Activated CD4-positive, alpha-beta T cell treated with anti-CD3 and anti-CD28 coated beads for 4 hours (primary cell): ENCODE measurements around the gene PLCD1.
"Not testable (repeated sequence)": the region's sequence is repeated elsewhere in the genome, so short reads cannot be mapped to it uniquely, and the experiment has no call there.

Experiments used
- DNase-seq, 2 donors: peaks; one replicate each; pipeline ENCODE4 v3.0.0-alpha.2; 2020

The PLCD1 gene

DNA sequence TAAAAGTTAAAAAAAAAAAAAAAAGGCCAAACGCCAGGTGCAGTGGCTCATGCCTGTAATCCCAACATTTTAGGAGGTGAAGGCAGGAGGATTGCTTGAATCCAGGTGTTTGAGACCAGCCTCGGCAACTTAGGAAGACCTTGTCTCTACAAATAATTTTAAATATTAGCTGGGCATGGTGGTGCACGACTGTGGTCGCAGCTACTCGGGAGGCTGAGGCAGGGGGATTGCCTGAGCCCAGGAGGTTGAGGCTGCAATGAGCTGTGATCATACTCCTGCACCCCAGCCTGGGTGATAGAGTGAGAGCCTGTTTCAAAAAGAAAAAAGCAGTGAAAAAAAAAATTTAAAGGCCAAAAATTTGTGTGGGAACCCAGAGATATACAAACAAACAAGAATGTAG, 6.8 kb upstream of the PLCD1 start:
- DNase-seq: no peak

DNA sequence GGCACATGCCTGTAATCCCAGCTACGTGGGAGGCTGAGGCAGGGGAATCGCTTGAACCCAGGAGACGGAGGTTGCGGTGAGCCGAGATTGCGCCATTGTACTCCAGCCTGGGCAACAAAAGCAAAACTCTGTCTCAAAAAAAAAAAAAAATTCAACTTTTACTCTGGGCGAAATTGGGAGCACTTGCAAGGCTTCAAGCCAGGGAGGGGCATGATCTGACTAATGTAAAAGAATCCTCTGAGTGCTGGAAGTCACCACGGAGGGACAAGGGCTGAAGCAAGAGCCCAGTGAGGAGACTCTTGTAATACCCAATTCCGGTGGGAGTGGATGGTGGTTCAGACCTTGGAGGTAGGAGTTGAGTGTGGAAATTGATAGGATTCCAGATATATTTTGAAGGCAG, 4.9 kb upstream of the PLCD1 start:
- not testable (repeated sequence) for DNase-seq

DNA sequence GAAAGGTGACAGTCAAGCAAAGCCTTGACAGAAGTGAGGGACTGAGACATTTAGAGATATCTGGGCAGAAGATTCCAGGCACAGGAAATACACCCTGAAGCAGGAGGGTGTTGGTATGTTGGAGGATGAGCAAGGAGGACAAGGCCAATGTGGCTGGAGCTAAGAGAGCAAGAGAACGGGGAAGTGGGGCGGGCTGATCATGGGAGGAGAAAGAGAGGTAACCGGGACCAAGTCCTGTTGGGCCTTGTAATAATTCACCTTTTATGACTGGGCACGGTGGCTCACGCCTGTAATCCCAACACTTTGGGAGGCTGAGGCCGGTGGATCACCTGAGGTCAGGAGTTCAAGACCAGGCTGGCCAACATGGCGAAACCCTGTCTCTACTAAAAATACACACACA, 4.1 kb upstream of the PLCD1 start:
- not testable (repeated sequence) for DNase-seq

DNA sequence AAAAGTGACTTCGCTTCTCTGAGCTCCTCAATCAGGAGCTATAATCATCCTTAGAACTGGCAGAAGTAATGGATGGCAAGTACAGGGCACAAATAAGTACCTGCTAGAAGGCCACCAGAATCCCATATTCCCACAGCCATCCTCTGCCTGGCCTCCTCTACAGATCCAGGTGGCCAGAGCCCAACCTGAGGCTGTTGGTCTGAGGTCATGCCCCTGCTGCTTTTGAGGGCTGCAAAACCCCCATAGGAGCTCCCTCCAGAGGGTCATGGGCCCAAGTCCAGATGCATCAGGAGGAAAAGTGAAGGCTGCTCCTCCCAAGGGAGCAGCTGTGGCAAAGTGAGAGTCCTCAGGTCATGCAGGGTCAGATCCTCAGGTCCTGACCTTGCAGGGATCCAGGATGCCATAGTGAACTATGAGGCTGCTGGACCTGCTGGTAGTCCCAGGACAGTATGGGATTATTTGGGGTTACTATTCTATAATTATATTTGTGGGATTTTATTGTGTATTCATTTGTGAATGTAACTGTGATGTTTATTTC, 3.0 kb upstream of the PLCD1 start:
- DNase-seq: no peak

DNA sequence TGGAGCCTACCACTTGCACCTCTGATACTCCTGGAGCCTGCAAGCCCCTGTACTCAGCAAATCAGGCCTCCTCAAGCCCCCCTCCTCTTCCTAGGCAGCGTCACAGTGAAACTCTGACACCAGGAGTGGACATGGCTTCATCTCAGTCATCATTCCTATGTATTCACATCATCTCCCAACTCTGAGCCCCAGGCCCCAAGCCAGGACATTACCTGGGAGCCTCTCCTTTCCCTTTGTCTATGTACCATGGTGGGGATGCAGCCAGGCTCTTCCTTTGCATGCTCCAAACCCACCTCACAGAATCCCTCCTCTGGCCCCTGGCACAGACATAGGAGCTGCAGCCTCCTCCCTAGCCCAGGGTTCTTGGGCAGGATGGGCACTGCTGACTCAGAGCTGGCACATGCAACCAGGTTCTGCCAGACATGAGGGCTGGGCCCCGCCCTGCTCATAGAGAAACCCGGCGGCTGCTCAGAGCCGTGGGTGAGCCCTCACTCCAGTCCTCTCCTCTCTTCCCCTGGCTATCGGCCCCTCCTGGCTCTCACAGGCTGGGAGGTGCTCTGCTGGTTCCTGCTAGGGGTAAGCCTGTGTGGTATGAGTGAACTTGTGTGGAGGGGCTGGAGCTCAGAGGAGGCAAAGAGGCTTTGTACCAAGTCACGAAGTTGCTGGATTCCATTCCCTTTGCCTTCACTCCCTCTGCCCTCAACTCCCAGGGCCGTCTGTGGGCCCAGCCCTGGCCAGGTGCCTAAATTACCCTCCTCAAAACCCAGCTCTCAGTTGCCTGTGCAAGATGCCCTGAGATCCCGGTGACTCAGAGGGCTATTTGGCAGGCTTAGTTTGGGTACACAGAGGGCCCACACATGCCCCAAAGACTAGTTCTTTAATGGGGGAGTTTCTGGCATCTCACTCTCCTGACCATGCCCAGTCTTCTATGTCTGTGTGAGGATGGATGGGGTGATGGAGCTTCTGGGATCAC, 1.9 kb upstream of the PLCD1 start:
- DNase-seq: peak; percentile 57 to 67

DNA sequence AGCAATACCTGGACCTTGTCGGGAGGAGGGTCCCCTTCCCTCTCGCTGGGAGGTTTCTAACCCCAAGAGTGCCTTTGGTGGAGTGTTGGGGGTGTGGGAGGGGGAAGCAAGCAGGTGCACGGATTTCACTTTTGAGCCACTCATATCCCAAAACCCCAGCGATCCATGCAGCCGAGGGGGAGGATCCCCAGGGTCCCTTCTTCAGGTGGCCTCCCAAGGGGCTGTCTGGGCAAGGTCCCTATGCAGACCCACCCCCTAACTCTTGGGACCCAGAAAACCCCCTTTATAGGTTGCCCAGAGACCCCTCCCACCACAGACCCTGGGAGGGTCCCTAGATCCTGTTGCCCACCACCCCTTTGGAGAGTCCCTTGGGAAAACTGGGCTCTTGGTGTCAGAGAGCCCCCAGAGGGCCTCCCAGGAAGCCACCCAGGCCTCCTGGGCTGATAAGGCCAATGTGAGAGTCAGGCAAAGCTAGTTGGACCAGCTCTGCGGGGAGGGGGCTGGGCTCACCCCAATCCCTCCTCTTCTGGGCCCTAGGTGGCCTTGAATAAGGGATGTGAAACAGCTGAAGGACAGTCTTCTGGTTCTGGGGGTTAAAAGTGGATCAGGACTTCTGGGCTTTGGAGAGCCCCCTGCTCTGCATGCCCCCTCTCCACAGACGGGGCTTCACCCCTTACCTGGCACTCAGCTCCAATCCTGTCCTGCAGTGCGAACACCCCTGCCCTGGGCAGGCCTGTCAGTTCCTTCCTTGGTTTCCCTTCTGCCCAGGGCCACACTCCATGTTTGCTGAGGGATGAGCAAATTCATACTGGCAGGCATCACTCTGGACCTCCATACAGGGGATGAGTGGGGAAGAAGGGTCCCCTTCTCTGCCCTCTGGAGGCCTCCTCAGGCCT, 932 bp upstream of the PLCD1 start:
- no peak for DNase-seq

DNA sequence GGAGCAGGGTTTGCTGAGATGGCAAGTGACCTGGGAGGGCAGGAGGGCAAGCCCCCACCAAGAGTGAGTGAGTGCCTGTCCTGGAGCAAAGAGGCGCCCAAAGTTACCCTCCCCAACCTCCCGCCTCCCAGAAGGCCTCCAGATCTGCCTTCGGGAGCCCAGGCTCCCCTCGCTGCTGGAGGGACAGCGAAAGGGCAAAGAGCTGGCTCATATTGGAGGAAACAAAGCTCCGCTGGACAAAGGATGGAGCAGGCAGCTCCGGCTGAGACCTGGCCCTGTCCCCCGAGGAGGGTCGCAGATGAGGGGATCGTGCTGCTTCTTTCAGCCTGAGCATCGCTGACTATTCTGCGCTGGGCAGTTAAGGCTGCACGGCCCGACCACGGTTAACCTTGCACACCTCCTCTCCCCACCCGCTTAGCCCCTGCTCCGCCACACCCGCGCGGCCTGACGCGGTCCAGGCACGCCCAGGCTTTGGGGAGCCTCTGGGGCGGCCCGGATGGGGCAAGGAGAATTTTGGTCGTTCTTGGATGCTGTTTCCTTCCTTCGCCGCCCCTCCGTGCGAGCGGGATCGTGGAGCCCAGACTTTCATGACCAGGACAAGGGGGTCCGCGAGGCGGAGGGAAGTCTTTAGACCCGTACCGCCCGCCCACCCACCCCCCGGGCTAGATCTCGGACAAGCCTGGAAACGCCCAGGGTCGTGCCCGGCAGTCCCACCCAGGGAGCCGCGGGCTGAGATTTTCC, 651 bp downstream of the PLCD1 start:
- DNase-seq: no peak

DNA sequence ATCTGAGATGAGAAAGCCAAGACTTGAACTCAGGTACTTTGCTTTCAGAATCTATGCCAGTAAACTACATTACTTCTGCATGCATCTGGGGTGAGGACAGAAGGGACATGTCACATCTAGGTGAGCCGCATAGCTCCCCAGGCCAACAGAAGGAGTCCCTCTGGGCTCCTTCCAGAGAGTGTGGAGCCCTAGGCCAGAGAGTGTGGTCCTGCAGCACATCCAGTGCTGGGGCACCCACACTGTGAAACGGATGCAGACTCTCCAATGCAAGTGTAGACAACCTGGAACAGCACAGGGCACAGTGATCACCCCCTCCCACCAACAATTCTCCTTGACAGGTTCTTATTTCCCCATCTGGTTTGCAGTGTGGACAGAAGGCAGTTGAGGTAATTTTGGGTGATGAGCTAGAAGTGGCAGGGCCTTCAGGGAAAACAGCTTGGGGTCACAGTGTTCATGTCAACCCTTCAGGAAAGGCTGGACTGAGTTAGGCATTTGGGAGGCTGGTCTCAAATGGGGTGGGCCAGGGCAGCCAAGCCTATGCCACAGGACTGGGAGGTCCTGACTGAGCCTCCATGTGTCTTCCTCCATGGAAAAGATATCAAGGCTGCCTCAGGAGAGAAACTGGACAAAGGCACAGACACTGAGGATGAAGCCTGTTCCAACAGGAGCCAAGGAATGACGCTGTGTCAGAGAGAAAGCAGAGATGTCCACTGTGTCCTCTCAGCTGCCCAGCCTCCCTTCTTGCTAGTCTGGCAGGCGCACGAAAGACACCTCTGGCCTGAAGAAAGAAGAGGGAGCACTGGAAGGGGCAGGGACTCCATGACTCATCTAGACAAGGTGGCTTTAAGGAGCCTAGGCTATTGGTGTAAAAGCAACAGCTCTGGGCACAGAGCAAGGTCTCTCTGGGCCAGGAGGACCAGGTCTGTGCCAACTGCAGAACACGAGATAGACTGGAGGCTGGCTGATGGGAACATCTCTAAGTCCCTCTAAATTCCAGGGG, 1.7 kb downstream of the PLCD1 start:
- no peak for DNase-seq

DNA sequence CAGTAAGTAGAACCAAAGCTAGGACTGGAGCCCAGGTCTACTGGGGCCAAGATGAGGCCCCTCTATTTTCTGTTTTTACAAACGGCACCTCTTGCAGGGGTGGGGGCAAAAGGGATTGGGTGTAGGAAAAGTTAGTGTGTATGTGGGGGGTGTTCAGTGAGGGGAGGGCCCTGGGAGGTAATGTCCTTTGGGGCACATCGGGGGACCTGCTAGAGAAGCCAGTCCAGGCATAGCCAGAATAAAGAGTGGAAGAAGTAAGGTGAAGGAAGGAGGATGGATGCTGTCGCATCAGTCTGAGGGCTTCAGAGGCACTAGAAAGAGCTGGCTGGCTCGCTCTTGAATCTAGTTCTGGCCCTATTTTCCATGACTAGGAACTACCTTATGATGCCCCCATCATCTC, 2.6 kb downstream of the PLCD1 start:
- DNase-seq: no peak

DNA sequence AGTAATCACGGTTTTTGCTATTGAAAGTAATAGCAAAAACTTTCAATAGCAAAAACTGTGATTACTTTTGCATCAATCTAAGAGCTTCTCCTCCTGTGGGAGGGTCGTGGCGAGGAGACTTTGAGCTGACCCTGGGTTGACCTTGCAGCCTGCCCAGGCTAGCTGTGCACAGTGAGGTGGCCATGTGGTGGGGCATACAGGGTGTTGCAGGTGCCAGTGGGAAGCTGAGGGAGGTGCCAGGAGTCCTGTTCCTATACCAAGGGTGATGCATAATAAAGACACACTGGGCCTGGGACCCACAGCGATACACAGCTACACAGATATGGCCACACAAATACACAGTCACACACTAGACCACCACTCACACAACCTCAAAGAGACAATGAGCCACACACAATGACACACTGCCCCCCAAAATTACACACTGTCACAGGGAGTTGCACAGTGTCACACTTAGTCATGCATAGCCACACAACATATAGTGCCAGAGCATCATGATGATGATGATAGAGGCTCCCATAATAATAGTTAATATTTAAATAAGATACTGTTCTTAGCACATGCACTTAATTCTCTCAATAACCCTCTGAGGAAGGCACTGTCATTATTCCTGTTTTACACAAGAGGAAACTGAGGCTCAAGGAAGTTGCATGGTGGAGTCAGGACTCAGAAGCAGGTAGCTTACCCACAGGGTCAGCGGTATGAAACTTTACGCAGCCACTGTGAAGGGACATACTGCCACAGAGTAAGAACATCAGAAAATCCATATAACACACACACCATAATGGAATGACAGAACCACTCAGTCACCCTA, 6.3 kb downstream of the PLCD1 start:
- no peak for DNase-seq

DNA sequence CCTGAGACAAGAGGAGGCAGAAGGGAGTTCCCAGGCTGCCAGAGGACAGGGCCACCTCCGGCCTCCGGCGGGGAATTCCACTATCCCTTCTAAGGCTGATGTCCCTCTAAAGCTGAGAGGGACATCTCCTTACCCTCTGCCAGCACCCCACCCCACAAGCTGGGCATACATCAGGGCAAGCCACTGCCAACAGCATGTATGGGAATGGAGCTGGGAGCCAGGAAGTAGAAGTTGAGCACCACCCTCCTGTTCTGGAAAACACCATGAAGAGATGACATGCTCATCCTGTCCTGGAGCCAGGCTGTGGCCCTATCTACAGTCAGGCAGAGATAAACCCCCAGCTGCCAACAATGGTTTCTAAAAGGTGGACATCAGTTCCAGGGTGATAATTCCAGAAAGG, 7.1 kb downstream of the PLCD1 start:
- DNase-seq: no peak

DNA sequence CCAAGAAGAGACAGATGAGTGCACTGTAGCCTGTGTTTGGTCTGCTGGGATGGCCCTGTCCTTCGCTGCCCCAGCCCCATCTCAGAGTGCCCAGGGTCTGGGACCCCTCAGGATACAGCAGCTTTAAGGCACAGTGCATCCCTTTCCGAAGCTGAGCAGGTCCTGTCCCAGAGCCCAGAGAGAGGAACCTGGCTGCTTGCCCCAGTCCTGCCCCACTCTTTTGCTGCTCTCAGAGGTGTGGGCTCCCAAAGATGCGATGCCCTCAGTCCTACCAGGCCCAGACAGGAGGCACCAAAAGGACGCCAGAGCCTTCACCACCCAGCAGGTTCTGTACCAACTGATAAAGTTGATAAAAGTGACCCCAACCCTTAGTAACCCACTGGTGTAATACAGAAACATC, 8.2 kb downstream of the PLCD1 start:
- DNase-seq: no peak

DNA sequence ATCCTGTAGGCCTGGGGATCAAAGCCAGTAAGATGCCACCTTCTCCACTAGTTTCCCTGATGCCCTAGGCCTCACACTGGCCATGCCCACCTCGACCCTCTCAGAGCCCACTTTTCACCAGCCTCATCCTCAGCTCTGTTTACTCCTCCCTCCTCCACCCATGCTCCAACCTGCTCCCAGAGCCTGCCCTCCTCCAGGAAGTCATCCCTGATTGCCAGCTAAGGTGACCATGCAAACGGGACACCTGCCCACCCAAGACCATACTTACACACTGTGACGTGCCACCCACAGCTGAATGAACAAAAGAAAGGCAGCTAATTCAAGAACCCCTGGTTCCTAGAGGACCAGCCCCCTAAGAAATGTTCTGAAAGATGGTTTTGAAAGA, 9.1 kb downstream of the PLCD1 start:
- no peak for DNase-seq

DNA sequence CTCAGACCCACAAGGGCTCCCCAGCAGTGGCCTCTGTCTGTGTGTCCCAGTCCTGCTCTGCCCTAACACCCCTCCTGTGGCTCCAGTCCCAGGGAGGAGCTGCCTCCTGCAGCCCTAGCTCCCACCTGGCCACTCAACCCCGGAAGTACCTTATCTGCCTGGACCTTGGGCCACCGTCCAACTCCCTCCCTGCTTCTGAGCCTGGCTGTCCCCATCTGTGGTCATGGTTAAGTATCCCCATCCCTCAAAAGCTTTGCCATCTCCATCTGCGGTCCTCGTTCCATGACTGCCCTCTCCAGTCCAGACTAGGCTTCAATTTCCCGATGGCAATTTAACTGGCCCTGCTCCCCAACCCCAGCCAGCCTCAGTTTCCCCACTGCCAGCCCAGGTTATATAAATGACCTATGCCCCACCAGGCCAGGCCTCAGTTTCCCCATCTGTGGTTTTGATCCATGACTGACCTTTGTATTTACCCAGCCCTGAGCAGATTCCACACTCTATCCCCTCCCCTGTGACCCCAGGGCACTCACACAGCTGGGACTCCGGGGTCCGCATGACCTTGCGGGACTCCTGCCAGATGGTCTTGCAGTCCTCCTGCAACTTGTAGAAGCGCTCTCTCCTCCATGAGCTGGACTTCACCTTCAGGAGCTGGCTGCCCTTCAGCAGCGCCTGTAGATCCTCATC, 9.6 kb downstream of the PLCD1 start:
- DNase-seq: no peak

DNA sequence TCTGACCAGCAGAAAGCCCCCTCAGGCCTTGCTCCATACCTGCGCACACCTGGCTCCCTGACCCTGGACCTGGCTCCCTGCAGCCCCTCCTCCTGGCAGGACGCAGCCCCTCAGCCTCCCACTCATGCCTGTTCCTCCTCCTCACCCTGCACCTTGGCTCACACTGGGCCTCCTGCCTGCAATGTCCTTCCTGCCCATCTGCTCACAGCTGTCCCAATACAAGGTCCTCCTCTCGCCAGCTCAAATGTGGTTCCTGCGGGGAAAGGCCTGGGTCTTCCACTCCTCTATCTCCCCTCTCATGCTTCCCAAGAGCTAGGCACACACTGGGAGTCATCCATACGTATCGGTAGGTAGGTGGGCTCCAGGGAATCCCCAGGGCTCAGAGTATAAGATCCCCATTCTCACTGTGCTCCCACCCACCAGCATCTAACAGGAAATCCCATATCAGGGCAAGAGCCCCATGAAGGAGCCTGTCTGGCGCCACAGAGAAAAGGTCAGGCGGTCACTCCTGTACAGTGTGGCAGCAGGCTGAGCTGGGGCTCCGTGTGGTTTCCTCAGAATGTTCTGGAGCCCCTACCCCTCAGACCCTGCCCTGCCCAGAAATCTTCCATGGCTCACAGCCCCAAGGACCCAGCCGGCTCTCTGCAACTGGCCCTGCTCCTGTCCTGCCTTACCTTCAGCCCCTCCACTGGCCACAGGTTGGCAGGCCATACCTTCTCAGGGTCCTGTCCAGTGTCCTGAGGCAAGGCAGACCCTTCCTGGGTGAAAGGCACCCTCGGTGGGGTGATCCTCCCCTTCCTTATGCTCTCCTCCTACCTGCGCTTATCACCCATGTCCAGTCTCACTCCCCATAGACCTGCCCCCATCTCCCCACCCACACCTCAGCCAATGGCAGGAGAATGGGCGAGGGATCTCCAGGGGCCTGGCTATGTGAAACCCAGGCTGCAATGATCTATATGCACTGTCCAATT, 10.9 kb downstream of the PLCD1 start:
- no peak for DNase-seq

DNA sequence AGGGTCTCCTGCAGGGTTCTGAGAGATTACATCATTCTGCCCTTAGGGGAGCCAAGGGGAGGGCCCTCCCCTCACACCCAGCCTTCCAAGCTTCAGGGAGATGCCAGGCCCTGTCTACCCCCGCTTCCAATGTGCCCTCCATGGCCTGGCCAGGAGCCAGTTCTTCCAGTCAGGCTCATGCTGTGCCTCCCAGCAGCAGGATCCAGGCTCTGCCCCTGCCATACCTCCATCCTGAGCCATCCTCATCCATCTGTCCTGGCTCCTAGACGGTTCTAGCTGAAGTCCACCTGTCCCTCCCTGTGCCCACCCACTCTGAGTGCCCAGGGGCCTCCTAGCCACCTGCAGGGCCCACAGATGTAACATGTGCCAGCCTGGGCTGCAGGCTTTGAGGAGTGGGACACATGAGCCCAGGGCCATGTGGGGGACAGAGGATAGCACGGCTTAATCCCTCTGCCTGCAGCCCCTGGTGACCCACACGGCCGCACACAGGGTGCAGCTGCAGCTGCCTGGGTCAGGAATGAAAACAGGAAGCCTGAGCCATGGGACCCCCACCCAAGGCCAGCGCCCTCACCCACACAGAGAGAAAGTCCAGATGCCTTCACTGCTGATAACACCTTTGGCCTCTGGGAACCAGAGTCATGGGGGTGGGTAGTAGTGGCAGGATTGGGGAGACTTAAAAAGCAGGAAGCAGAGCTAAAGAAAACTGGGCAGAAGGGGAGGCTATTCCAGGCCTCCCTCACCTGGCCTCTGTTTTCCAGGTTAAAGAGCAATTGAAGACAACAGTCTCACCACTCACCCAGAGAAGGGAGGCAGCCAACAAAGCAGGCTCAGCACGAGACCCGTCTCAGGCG, 11.8 kb downstream of the PLCD1 start:
- no peak for DNase-seq

DNA sequence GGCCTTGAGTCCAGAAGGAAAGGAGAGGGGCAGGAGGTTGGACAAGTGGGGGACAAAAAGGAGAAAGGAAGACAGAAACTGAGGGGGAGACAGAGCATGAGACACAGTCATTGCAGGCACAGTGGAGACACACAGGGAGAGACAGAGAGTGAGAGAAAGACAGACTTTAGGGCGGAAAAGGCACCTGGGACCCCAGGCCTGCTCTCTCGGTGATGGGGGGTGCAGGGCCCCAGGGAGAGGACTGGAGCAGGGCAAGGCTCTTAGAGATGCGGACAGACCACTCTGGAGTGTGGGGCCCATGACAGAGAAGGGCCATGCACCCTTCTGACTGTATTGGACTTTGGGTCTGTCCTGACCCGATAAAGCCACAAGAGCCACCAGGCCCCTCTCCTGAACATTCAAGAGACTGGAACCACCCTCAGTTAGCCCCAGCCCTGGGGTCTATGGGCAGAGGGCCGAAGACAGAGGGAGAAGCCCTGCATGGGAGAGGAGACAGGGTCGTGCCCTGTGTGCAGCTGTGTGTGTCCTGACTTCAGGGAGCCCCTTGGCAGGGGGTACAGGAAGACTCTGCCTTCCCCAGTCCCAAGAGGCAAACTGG, 12.5 kb downstream of the PLCD1 start:
- DNase-seq: no peak
